ENCODE measurements around the gene NLGN4Y.

The NLGN4Y gene

GRCh38 chrY:14793104-14793503, 268.8 kb downstream of the NLGN4Y start:
- H3K4me1 ChIP-seq (ENCODE audit: control insufficient read depth, low read length): no peaks in the 10 kb centered on the region
- no peak overlapping the region for H3K27ac ChIP-seq (ENCODE audit: low read depth, low read length)
- no peaks in the 10 kb centered on the region for H3K79me2 ChIP-seq (ENCODE audit: control insufficient read depth, low read length)
- no peaks in the 10 kb centered on the region for H3K9me2 ChIP-seq (replicated peaks; ENCODE audit: control insufficient read depth, low read length)
- no peaks in the 10 kb centered on the region for H3K27me3 ChIP-seq (ENCODE audit: control insufficient read depth, low read length)
- H3K4me2 ChIP-seq (ENCODE audit: low read length): no peak overlapping the region
- no peaks in the 10 kb centered on the region for H4K20me1 ChIP-seq (ENCODE audit: control insufficient read depth, insufficient read depth, low read depth, low read length)
- no peak overlapping the region for H3K4me3 ChIP-seq (ENCODE audit: low read length)
- H3F3A ChIP-seq (ENCODE audit: control insufficient read depth, insufficient read depth): no peaks in the 10 kb centered on the region
- TF ChIP-seq CTCF (IDR thresholded peaks at IDR 0.05; ENCODE audit: low read depth, low read length, poor library complexity, severe bottlenecking) (no peak), EZH2phosphoT487 (IDR thresholded peaks at IDR 0.05; ENCODE audit: borderline replicate concordance, low read length) (no peak)
- H3K9me3 ChIP-seq (ENCODE audit: control insufficient read depth, insufficient read depth, low read length): no peaks in the 10 kb centered on the region
- H3K36me3 ChIP-seq (ENCODE audit: control insufficient read depth, low read length): no peaks in the 10 kb centered on the region

GRCh38 chrY:14793674-14794073, 269.3 kb downstream of the NLGN4Y start:
- no peaks in the 10 kb centered on the region for H3F3A ChIP-seq (ENCODE audit: control insufficient read depth, insufficient read depth)
- H3K4me2 ChIP-seq (ENCODE audit: low read length): no peak overlapping the region
- H3K9me3 ChIP-seq (ENCODE audit: control insufficient read depth, insufficient read depth, low read length): no peaks in the 10 kb centered on the region
- H3K9me2 ChIP-seq (replicated peaks; ENCODE audit: control insufficient read depth, low read length): no peaks in the 10 kb centered on the region
- TF ChIP-seq CTCF (IDR thresholded peaks at IDR 0.05; ENCODE audit: low read depth, low read length, poor library complexity, severe bottlenecking) (no peak), EZH2phosphoT487 (IDR thresholded peaks at IDR 0.05; ENCODE audit: borderline replicate concordance, low read length) (no peak)
- no peaks in the 10 kb centered on the region for H3K27me3 ChIP-seq (ENCODE audit: control insufficient read depth, low read length)
- no peak overlapping the region for H3K27ac ChIP-seq (ENCODE audit: low read depth, low read length)
- no peak overlapping the region for H3K4me3 ChIP-seq (ENCODE audit: low read length)
- no peaks in the 10 kb centered on the region for H3K4me1 ChIP-seq (ENCODE audit: control insufficient read depth, low read length)
- H4K20me1 ChIP-seq (ENCODE audit: control insufficient read depth, insufficient read depth, low read depth, low read length): no peaks in the 10 kb centered on the region
- no peaks in the 10 kb centered on the region for H3K36me3 ChIP-seq (ENCODE audit: control insufficient read depth, low read length)
- H3K79me2 ChIP-seq (ENCODE audit: control insufficient read depth, low read length): no peaks in the 10 kb centered on the region

GRCh38 chrY:14798010-14798409, 273.7 kb downstream of the NLGN4Y start:
- Histone ChIP-seq H3K4me1 (ENCODE audit: control insufficient read depth, low read length) (no peaks in the 10 kb centered on the region), H3K9me2 (replicated peaks; ENCODE audit: control insufficient read depth, low read length) (no peaks in the 10 kb centered on the region), H3K79me2 (ENCODE audit: control insufficient read depth, low read length) (no peaks in the 10 kb centered on the region), H3K4me2 (ENCODE audit: low read length) (no peak overlapping the region), H3K27ac (ENCODE audit: low read depth, low read length) (no peak overlapping the region), H3K9me3 (ENCODE audit: control insufficient read depth, insufficient read depth, low read length) (no peaks in the 10 kb centered on the region), H3K4me3 (ENCODE audit: low read length) (no peak overlapping the region), H3K36me3 (ENCODE audit: control insufficient read depth, low read length) (no peaks in the 10 kb centered on the region), H3K27me3 (ENCODE audit: control insufficient read depth, low read length) (no peaks in the 10 kb centered on the region), H3F3A (ENCODE audit: control insufficient read depth, insufficient read depth) (no peaks in the 10 kb centered on the region), H4K20me1 (ENCODE audit: control insufficient read depth, insufficient read depth, low read depth, low read length) (no peaks in the 10 kb centered on the region)
- TF ChIP-seq CTCF (IDR thresholded peaks at IDR 0.05; ENCODE audit: low read depth, low read length, poor library complexity, severe bottlenecking): no peak
- TF ChIP-seq EZH2phosphoT487 (IDR thresholded peaks at IDR 0.05; ENCODE audit: borderline replicate concordance, low read length): no peak

- H3K36me3 ChIP-seq (ENCODE audit: control insufficient read depth, low read length): no peaks in the 10 kb centered on the region
- no peaks in the 10 kb centered on the region for H3K9me3 ChIP-seq (ENCODE audit: control insufficient read depth, insufficient read depth, low read length)
- H3K79me2 ChIP-seq (ENCODE audit: control insufficient read depth, low read length): no peaks in the 10 kb centered on the region
- H3K4me2 ChIP-seq (ENCODE audit: low read length): no peak overlapping the region
- no peak overlapping the region for H3K27ac ChIP-seq (ENCODE audit: low read depth, low read length)
- TF ChIP-seq EZH2phosphoT487 (IDR thresholded peaks at IDR 0.05; ENCODE audit: borderline replicate concordance, low read length): no peak
- no peak for TF ChIP-seq CTCF (IDR thresholded peaks at IDR 0.05; ENCODE audit: low read depth, low read length, poor library complexity, severe bottlenecking)
- no peaks in the 10 kb centered on the region for H4K20me1 ChIP-seq (ENCODE audit: control insufficient read depth, insufficient read depth, low read depth, low read length)
- no peaks in the 10 kb centered on the region for H3K27me3 ChIP-seq (ENCODE audit: control insufficient read depth, low read length)
- no peak overlapping the region for H3K4me3 ChIP-seq (ENCODE audit: low read length)
- no peaks in the 10 kb centered on the region for H3K4me1 ChIP-seq (ENCODE audit: control insufficient read depth, low read length)
- H3F3A ChIP-seq (ENCODE audit: control insufficient read depth, insufficient read depth): no peaks in the 10 kb centered on the region
- H3K9me2 ChIP-seq (replicated peaks; ENCODE audit: control insufficient read depth, low read length): no peaks in the 10 kb centered on the region
These were observed 276.8 kb downstream of the NLGN4Y start for GRCh38 chrY:14801096-14801495.
